Mammary epithelial cell (primary cell): ENCODE data around the gene HUS1.

ENCODE experiments used
- EZH2 ChIP-seq: IDR thresholded peaks from 2 replicates; pipeline ENCODE4 v1.6.1; 2012; ENCODE audit warnings: low read length, inconsistent platforms, borderline replicate concordance
- TF ChIP-seq, protein P1 (sequence below), 2 donors: IDR thresholded peaks in 1 of 2; conservative IDR thresholded peaks in 1 of 2; 2 replicates each; pipeline ENCODE4 v1.5.1; 2011 to 2012; ENCODE audit warnings: inconsistent platforms in 2 of 2, low read length in 2 of 2, mild to moderate bottlenecking in 2 of 2, control low read depth in 1 of 2, low read depth in 1 of 2; ENCODE audit not compliant: insufficient read depth in 1 of 2; ENCODE audit errors: extremely low read depth in 1 of 2

DNA sequence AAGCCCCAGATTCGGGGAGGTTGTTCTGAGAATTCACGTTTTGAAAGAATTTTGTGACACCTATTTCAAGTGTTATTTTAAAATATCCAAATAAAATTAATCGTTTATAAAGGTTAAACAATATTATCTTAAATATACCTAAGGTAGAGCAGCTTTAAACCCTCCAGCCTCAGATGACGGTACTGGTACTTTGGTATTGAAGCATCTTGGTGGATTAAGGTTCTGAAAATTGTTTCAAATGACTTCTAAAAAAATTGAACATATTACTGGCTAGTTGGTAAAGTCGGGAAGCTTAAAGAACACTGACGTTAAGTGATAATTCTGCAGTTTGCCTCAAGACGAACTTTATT lies 392 bp upstream of the HUS1 start:
- TF ChIP-seq, protein P1, sequence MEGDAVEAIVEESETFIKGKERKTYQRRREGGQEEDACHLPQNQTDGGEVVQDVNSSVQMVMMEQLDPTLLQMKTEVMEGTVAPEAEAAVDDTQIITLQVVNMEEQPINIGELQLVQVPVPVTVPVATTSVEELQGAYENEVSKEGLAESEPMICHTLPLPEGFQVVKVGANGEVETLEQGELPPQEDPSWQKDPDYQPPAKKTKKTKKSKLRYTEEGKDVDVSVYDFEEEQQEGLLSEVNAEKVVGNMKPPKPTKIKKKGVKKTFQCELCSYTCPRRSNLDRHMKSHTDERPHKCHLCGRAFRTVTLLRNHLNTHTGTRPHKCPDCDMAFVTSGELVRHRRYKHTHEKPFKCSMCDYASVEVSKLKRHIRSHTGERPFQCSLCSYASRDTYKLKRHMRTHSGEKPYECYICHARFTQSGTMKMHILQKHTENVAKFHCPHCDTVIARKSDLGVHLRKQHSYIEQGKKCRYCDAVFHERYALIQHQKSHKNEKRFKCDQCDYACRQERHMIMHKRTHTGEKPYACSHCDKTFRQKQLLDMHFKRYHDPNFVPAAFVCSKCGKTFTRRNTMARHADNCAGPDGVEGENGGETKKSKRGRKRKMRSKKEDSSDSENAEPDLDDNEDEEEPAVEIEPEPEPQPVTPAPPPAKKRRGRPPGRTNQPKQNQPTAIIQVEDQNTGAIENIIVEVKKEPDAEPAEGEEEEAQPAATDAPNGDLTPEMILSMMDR (conservative IDR thresholded peaks at IDR 0.05 in 1 of 2, IDR thresholded peaks at IDR 0.05 in 1 of 2; ENCODE audit: extremely low read depth in 1 of 2, insufficient read depth in 1 of 2, low read depth in 1 of 2, low read length in 2 of 2) = no peak
- no peak for TF ChIP-seq EZH2
